ENCODE data around the gene DDX59. TPM values are rescaled to one million over a fixed set of nuclear protein-coding genes. Genes with fewer than 3 reads are reported as not detected.

Gene DDX59
- total and polyA plus RNA-seq, 7 experiments from 2014 or later: 15.0 to 41.3 (median 26.1) TPM

DNA sequence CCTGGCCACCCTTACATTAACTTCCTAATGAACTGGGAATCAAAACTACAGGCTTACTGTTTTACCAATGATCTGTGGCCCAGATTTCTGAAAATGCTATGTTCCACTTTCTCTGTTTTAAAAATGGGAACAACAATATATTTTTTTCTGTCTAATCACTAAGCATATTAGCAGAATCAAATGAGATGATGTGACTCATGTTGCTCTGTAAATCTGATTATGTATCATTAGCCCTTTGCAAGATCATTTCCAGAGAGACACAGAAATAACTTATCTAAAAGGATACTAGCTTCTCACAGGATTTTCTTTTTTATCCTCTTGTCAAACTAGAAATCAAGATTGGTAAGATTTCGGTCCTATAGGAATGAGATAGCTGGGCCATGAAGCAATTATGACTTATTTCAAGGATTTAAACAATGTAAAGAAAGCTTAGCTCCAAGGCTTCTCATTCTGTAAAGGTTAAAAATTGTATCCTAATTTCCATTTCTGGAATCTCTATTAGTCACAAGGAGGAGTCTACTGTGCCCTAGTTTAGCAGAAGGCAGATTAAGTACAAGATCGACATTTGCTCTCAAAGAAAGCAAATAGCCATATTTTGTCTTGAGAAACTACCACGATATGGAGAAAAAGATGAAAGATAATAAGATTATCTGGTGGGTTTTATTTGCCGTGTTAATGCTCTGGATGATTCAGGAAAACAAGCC is 36.6 kb upstream of the DDX59 start:
- CTCF ChIA-PET: no interaction called here
- Mint-ChIP-seq H3K4me1 (peaks cover 0 to 4% (median 0%) of the 10 kb centered on the region in 7 donors), H3K27me3 (peaks cover 0 to 10% (median 0%) of the 10 kb centered on the region in 5 donors), H3K27ac (no peak overlapping the region), H3K36me3 (no peaks in the 10 kb centered on the region), H3K9me3 (no peaks in the 10 kb centered on the region), H3K4me3 (no peak overlapping the region)
- Histone ChIP-seq H3K4me1 (ENCODE audit: control insufficient read depth in 2 of 2, insufficient read depth in 2 of 2, low read length in 2 of 2) (no peaks in the 10 kb centered on the region), H3K27ac (ENCODE audit: low read depth, low read length) (no peak overlapping the region), H3K36me3 (ENCODE audit: control insufficient read depth in 2 of 3, insufficient read depth in 3 of 3, low read length in 3 of 3) (no peaks in the 10 kb centered on the region), H3K9me3 (ENCODE audit: control insufficient read depth in 2 of 3, low read length in 3 of 3) (no peaks in the 10 kb centered on the region), H3K27me3 (ENCODE audit: control insufficient read depth in 2 of 2, insufficient read depth in 2 of 2, low read length in 2 of 2) (no peaks in the 10 kb centered on the region), H3K4me3 (ENCODE audit: low read length) (no peak overlapping the region)
- DNase-seq (no peak), ATAC-seq (no peak)
- POLR2A ChIA-PET: no interaction called here
- intact Hi-C loops (cut with micrococcal nuclease): no loop called here

DNA sequence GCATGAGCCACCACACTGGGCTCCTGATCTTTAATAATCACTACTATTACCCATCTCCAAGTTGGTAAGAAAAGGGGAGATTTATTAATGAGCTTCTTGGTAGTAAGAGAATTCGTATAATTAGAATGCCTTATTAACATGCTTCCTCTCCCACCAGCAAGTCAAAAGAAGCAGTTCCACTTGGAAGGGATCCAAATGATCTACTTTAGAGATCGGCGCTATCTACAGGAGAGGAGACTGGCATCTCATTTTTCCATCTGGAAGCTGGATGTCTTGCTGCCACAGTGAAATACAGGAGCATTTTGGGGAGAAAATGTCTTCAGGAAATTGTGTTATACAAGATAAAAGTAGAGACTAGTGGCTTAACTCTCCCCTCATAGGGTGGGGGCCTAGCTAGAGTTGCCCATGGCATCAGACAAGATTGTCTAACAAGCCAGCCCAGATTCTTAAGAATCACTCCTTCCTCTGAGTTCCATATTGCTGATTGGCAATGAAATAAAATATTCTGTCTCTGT is 35.3 kb upstream of the DDX59 start:
- Histone ChIP-seq H3K4me3 (ENCODE audit: low read length) (no peak overlapping the region), H3K36me3 (ENCODE audit: control insufficient read depth in 2 of 3, insufficient read depth in 3 of 3, low read length in 3 of 3) (no peaks in the 10 kb centered on the region), H3K27me3 (ENCODE audit: control insufficient read depth in 2 of 2, insufficient read depth in 2 of 2, low read length in 2 of 2) (no peaks in the 10 kb centered on the region), H3K27ac (ENCODE audit: low read depth, low read length) (no peak overlapping the region), H3K4me1 (ENCODE audit: control insufficient read depth in 2 of 2, insufficient read depth in 2 of 2, low read length in 2 of 2) (no peaks in the 10 kb centered on the region), H3K9me3 (ENCODE audit: control insufficient read depth in 2 of 3, low read length in 3 of 3) (no peaks in the 10 kb centered on the region)
- Mint-ChIP-seq H3K4me3 (no peak overlapping the region), H3K27me3 (peaks cover 0 to 12% (median 0%) of the 10 kb centered on the region in 5 donors), H3K4me1 (peaks cover 0 to 2% (median 0%) of the 10 kb centered on the region in 7 donors), H3K36me3 (no peaks in the 10 kb centered on the region), H3K9me3 (no peaks in the 10 kb centered on the region), H3K27ac (no peak overlapping the region)
- no peak for ATAC-seq
- ChIA-PET CTCF (no interaction called here), POLR2A (no interaction called here)
- intact Hi-C loops (cut with micrococcal nuclease): no loop called here
- DNase-seq: no peak

DNA sequence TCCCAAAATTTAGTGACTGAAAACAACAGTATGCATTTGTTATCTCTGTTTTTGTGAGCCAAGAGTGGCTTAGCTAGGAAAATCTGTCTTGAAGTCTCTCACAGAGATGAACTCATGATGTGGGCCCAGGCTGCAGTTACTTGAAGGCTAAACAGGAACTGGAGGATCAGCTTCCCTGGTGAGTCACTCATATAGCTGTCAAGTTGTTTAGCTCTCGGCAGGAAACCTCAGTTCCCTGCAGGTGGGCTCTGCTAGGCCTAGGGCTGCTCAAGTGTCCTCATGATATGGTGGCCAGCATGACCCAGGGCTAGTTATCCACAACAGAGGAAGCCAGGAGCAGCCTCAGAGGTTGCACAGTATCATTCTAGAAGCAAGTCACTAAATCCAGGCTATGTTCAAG is 30.2 kb upstream of the DDX59 start:
- Mint-ChIP-seq H3K36me3 (peaks cover 0 to 7% (median 0%) of the 10 kb centered on the region in 5 donors), H3K27me3 (peaks cover 0 to 28% (median 5%) of the 10 kb centered on the region in 5 donors), H3K9me3 (peaks cover 0 to 7% (median 0%) of the 10 kb centered on the region in 11 donors), H3K27ac (no peak overlapping the region), H3K4me3 (no peak overlapping the region), H3K4me1 (no peaks in the 10 kb centered on the region)
- POLR2A ChIA-PET: no interaction called here
- H3K27me3 ChIP-seq (ENCODE audit: control insufficient read depth in 2 of 2, insufficient read depth in 2 of 2, low read length in 2 of 2): no peaks in the 10 kb centered on the region
- CTCF ChIA-PET: no interaction called here
- no peaks in the 10 kb centered on the region for H3K4me1 ChIP-seq (ENCODE audit: control insufficient read depth in 2 of 2, insufficient read depth in 2 of 2, low read length in 2 of 2)
- intact Hi-C loops (cut with micrococcal nuclease): no loop called here
- H3K36me3 ChIP-seq (ENCODE audit: control insufficient read depth in 2 of 3, insufficient read depth in 3 of 3, low read length in 3 of 3): no peaks in the 10 kb centered on the region
- H3K27ac ChIP-seq (ENCODE audit: low read depth, low read length): no peak overlapping the region
- no peaks in the 10 kb centered on the region for H3K9me3 ChIP-seq (ENCODE audit: control insufficient read depth in 2 of 3, low read length in 3 of 3)
- DNase-seq (no peak), ATAC-seq (no peak)
- no peak overlapping the region for H3K4me3 ChIP-seq (ENCODE audit: low read length)

DNA sequence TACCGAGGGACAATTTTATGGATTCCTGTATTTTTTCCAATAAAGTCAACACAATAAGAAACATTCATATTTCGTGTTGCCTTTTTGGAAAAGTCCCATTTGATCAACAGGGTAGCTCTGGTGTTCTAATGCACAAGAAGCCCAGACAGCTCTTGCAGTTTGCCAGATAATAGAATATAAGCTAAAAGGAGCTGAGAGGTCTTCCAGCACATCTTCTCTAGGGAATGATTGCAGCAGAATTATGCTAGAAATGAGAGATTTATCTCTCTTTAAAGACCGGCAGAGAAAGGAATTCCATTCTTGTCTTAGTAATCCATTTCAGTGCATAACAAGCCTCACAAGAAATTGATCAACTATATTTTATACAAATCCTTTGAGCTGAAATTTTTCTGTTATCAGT is 25.0 kb upstream of the DDX59 start:
- intact Hi-C loops (cut with micrococcal nuclease): no loop called here
- Mint-ChIP-seq H3K27me3 (peaks cover 0 to 33% (median 5%) of the 10 kb centered on the region in 5 donors), H3K27ac (no peak overlapping the region), H3K4me3 (no peak overlapping the region), H3K36me3 (peaks cover 0 to 7% (median 0%) of the 10 kb centered on the region in 5 donors), H3K4me1 (no peaks in the 10 kb centered on the region), H3K9me3 (peaks cover 0 to 7% (median 0%) of the 10 kb centered on the region in 11 donors)
- Histone ChIP-seq H3K27ac (ENCODE audit: low read depth, low read length) (no peak overlapping the region), H3K9me3 (ENCODE audit: control insufficient read depth in 2 of 3, low read length in 3 of 3) (no peaks in the 10 kb centered on the region), H3K4me3 (ENCODE audit: low read length) (no peak overlapping the region), H3K36me3 (ENCODE audit: control insufficient read depth in 2 of 3, insufficient read depth in 3 of 3, low read length in 3 of 3) (no peaks in the 10 kb centered on the region), H3K27me3 (ENCODE audit: control insufficient read depth in 2 of 2, insufficient read depth in 2 of 2, low read length in 2 of 2) (no peaks in the 10 kb centered on the region), H3K4me1 (ENCODE audit: control insufficient read depth in 2 of 2, insufficient read depth in 2 of 2, low read length in 2 of 2) (no peaks in the 10 kb centered on the region)
- POLR2A ChIA-PET: no interaction called here
- ATAC-seq (no peak), DNase-seq (no peak)
- CTCF ChIA-PET: no interaction called here

DNA sequence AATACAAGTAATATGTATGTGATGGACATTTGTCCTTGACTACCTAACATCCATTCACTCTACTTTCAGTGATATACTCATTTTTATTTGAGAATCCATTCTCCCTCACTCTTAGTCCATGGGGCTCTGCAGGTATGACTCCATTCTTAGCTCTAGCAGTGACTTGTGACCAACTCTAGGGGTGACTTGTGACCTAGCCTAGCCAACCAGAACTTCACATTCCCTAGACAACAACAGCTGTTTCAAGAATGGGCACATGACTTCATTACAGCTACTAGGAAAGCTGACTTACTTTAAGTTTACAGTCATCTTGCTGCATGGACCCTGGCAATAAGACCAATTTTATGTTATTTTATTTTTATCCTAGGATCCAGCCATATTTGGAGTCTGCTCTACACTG is 23.6 kb upstream of the DDX59 start:
- no peaks in the 10 kb centered on the region for H3K36me3 ChIP-seq (ENCODE audit: control insufficient read depth in 2 of 3, insufficient read depth in 3 of 3, low read length in 3 of 3)
- CTCF ChIA-PET: interaction anchor here (0.9 kb wide), 1 partner anchor 71 kb away, joined by 7 read pairs; no protein-coding TSS in a partner anchor
- Mint-ChIP-seq H3K4me3 (no peak overlapping the region), H3K9me3 (peaks cover 0 to 2% (median 0%) of the 10 kb centered on the region in 11 donors), H3K4me1 (no peaks in the 10 kb centered on the region), H3K27ac (no peak overlapping the region), H3K27me3 (peaks cover 1 to 31% (median 5%) of the 10 kb centered on the region in 5 donors), H3K36me3 (peaks cover 0 to 4% (median 0%) of the 10 kb centered on the region in 5 donors)
- H3K4me1 ChIP-seq (ENCODE audit: control insufficient read depth in 2 of 2, insufficient read depth in 2 of 2, low read length in 2 of 2): no peaks in the 10 kb centered on the region
- intact Hi-C loops (cut with micrococcal nuclease): no loop called here
- no peak for ATAC-seq
- no peak overlapping the region for H3K4me3 ChIP-seq (ENCODE audit: low read length)
- POLR2A ChIA-PET: interaction anchor here (0.6 kb wide), 1 partner anchor 109 kb away, joined by 3 read pairs; no protein-coding TSS in a partner anchor
- no peak for DNase-seq
- H3K27me3 ChIP-seq (ENCODE audit: control insufficient read depth in 2 of 2, insufficient read depth in 2 of 2, low read length in 2 of 2): no peaks in the 10 kb centered on the region
- H3K27ac ChIP-seq (ENCODE audit: low read depth, low read length): no peak overlapping the region
- H3K9me3 ChIP-seq (ENCODE audit: control insufficient read depth in 2 of 3, low read length in 3 of 3): no peaks in the 10 kb centered on the region

DNA sequence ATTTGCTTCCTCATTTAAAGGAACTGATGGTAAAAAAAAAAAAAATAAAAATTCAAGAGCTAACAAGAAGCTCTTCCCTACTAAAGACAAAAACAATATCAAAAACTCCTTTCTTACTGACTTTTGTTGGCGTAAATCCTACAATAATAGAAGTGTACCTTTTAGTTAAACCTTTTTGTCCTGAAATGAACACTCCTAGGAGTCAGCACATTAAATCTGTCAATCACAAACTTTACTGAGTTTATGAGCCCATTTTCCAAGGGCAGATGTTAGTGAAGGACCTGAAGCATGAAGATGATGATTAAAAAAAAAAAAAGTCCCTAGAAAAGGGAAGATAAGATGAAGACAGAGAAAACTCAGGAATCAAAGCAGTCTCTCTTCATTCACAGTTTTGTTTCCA is 22.6 kb upstream of the DDX59 start:
- CTCF ChIA-PET: no interaction called here
- ATAC-seq: no peak
- no peak overlapping the region for H3K4me3 Mint-ChIP-seq

DNA sequence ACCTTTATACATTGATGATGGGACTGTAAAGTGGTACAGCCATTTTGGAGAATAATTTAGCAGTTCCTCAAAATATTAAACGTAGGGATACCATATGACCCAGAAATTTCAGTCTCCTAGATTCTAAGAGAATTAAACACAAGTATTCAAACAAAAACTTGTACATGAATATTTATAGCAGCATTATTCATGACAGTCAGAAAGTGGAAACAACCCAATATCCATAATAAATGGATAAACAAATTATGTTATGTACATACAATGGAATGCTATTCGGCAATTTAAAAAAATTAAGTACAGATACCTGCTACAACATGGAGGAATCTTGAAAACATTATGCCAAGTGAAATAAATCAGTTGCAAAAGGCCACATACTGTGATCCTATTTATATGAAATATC is 16.9 kb upstream of the DDX59 start:
- H3K27ac ChIP-seq (ENCODE audit: low read depth, low read length): no peak overlapping the region
- Mint-ChIP-seq H3K4me1 (no peaks in the 10 kb centered on the region), H3K4me3 (no peak overlapping the region), H3K9me3 (no peaks in the 10 kb centered on the region), H3K36me3 (no peaks in the 10 kb centered on the region), H3K27me3 (peaks cover 0 to 17% (median 11%) of the 10 kb centered on the region in 5 donors), H3K27ac (no peak overlapping the region)
- peaks cover 0 to 2% of the 10 kb centered on the region in 2 donors for H3K27me3 ChIP-seq (ENCODE audit: control insufficient read depth in 2 of 2, insufficient read depth in 2 of 2, low read length in 2 of 2)
- intact Hi-C loops (cut with micrococcal nuclease): no loop called here
- H3K9me3 ChIP-seq (ENCODE audit: control insufficient read depth in 2 of 3, low read length in 3 of 3): no peaks in the 10 kb centered on the region
- ATAC-seq: no peak
- CTCF ChIA-PET: no interaction called here
- H3K36me3 ChIP-seq (ENCODE audit: control insufficient read depth in 2 of 3, insufficient read depth in 3 of 3, low read length in 3 of 3): no peaks in the 10 kb centered on the region
- no peak for DNase-seq
- POLR2A ChIA-PET: no interaction called here
- no peaks in the 10 kb centered on the region for H3K4me1 ChIP-seq (ENCODE audit: control insufficient read depth in 2 of 2, insufficient read depth in 2 of 2, low read length in 2 of 2)
- H3K4me3 ChIP-seq (ENCODE audit: low read length): no peak overlapping the region

More for the DNA sequence above, 22.6 kb upstream of the DDX59 start:
- no peaks in the 10 kb centered on the region for H3K27me3 ChIP-seq (ENCODE audit: control insufficient read depth in 2 of 2, insufficient read depth in 2 of 2, low read length in 2 of 2)
- H3K27ac ChIP-seq (ENCODE audit: low read depth, low read length): no peak overlapping the region
- peaks cover under 1 to 30% (median 10%) of the 10 kb centered on the region in 5 donors for H3K27me3 Mint-ChIP-seq
- no peak for DNase-seq
- H3K36me3 ChIP-seq (ENCODE audit: control insufficient read depth in 2 of 3, insufficient read depth in 3 of 3, low read length in 3 of 3): no peaks in the 10 kb centered on the region
- H3K9me3 ChIP-seq (ENCODE audit: control insufficient read depth in 2 of 3, low read length in 3 of 3): no peaks in the 10 kb centered on the region
- no peak overlapping the region for H3K4me3 ChIP-seq (ENCODE audit: low read length)
- H3K4me1 Mint-ChIP-seq: no peaks in the 10 kb centered on the region
- no peaks in the 10 kb centered on the region for H3K36me3 Mint-ChIP-seq
- H3K4me1 ChIP-seq (ENCODE audit: control insufficient read depth in 2 of 2, insufficient read depth in 2 of 2, low read length in 2 of 2): no peaks in the 10 kb centered on the region
- H3K9me3 Mint-ChIP-seq: peaks cover 0 to 2% (median 0%) of the 10 kb centered on the region in 11 donors
- peak overlapping the region in 1 of 9 donors; percentile 59 for H3K27ac Mint-ChIP-seq
- POLR2A ChIA-PET: no interaction called here
- intact Hi-C loops (cut with micrococcal nuclease): no loop called here

Measured in naive thymus-derived CD4-positive, alpha-beta T cell (primary cell).